Hepatocyte (in vitro differentiated cells): ENCODE results near the gene CARMIL3.

Source experiments
- CTCF ChIP-seq: fragments of 200-600 bp; sonication (generic); IDR thresholded peaks from 2 replicates; pipeline ENCODE4 v1.5.1; 2016; ENCODE audit warnings: antibody characterized with exemption, mild to moderate bottlenecking; ENCODE audit not compliant: poor library complexity
- EZH2 ChIP-seq: fragments of 200-600 bp; sonication (generic); IDR thresholded peaks from 2 replicates; pipeline ENCODE4 v1.6.1; 2016; ENCODE audit warnings: antibody characterized with exemption, mild to moderate bottlenecking, borderline replicate concordance
- EZH2phosphoT487 ChIP-seq: fragments of 200-600 bp; sonication (generic); IDR thresholded peaks from one replicate; pipeline ENCODE4 v1.6.1; 2018; ENCODE audit warnings: antibody characterized with exemption, mild to moderate bottlenecking, low read depth, moderate library complexity; ENCODE audit not compliant: unreplicated experiment, severe bottlenecking

- TF ChIP-seq EZH2 (no peak), CTCF (no peak), EZH2phosphoT487 (no peak)
These were observed 43.0 kb downstream of the CARMIL3 start for GRCh38 chr14:24094841-24095270.
